Measurements from ENCODE around the gene CWF19L1. TPM values are rescaled to one million over a fixed set of nuclear protein-coding genes. Genes with fewer than 3 reads are reported as not detected.
"Not testable (repeated sequence)": the region's sequence is repeated elsewhere in the genome, so short reads cannot be mapped to it uniquely, and the experiment has no call there.

Gene CWF19L1
- total and polyA plus RNA-seq, 7 donors, result 13.8 to 23.4 (median 15.3) TPM

GRCh38 chr10:100287756-100288155 lies 20.3 kb upstream of the CWF19L1 start:
- intact Hi-C loops (cut with DNase I), result loop anchor here (2.0 to 5.0 kb wide), 3 partner anchors 21 to 85 kb away; partner anchors contain the start of genes CHUK and CWF19L1
- 97 to 98% methylated on average over 6 of the region's 6 CpGs for WGBS, 2 donors
- no peaks in the 10 kb centered on the region for H3K36me3 ChIP-seq
- no peak for DNase-seq
- H3K9me3 ChIP-seq, result no peaks in the 10 kb centered on the region
- TF ChIP-seq CTCF (IDR thresholded peaks at IDR 0.05) (no peak), POLR2AphosphoS5 (IDR thresholded peaks at IDR 0.05) (no peak), EP300 (IDR thresholded peaks at IDR 0.05) (no peak), POLR2A (IDR thresholded peaks at IDR 0.05) (no peak)
- H3K4me1 ChIP-seq, result peaks cover 0 to 36% (median 27%) of the 10 kb centered on the region in 4 donors
- no peak overlapping the region for H3K4me3 ChIP-seq
- no peak overlapping the region for H3K27ac ChIP-seq
- no peaks in the 10 kb centered on the region for H3K27me3 ChIP-seq

- H3K27ac ChIP-seq, result peak within 1 kb of the TSS; percentile 86 to 99 (median 96)
- no peaks in the 10 kb centered on the region for H3K27me3 ChIP-seq
- DNase-seq, result peak; percentile 94
- peaks cover 0 to 5% (median 0%) of the 10 kb centered on the region in 4 donors for H3K36me3 ChIP-seq
- H3K4me3 ChIP-seq, result peak within 1 kb of the TSS; percentile 60 to 94 (median 84)
- WGBS, 2 donors, result 2% methylated on average over 63 of the region's 63 CpGs
- no peak for TF ChIP-seq EP300 (IDR thresholded peaks at IDR 0.05)
- TF ChIP-seq POLR2AphosphoS5 (IDR thresholded peaks at IDR 0.05), result peak; percentile 87 to 93 (median 90)
- no peak for TF ChIP-seq CTCF (IDR thresholded peaks at IDR 0.05)
- peak; percentile 76 to 82 for TF ChIP-seq POLR2A (IDR thresholded peaks at IDR 0.05)
- peaks cover 0 to 38% (median 27%) of the 10 kb centered on the region in 4 donors for H3K4me1 ChIP-seq
- H3K9me3 ChIP-seq, result no peaks in the 10 kb centered on the region
- intact Hi-C loops (cut with DNase I), result loop anchor here (2.0 to 5.0 kb wide), 3 partner anchors 20 to 86 kb away; partner anchors contain the start of genes CHUK and CWF19L1
Measured at GRCh38 chr10:100286051-100287033, 18.9 kb upstream of the CWF19L1 start, which contains the start of gene BLOC1S2. BLOC1S2 (minus strand) TSS chr10:100286680; CDS start chr10:100286659, 21 bp downstream.

GRCh38 chr10:100285326-100285725 lies 17.9 kb upstream of the CWF19L1 start:
- peaks cover 0 to 15% (median under 1%) of the 10 kb centered on the region in 4 donors for H3K36me3 ChIP-seq
- peak overlapping the region in 3 of 4 donors; percentile 60 to 94 (median 91) for H3K4me3 ChIP-seq
- H3K27ac ChIP-seq, result peak overlapping the region; percentile 86 to 99 (median 96)
- H3K9me3 ChIP-seq, H3K27me3 ChIP-seq, DNase-seq: not testable (repeated sequence)
- WGBS, 2 donors, result 88 to 90% methylated on average over 12 of the region's 12 CpGs
- intact Hi-C loops (cut with DNase I), result loop anchor here (5.0 kb wide), 2 partner anchors 58 to 87 kb away; partner anchors contain the start of gene CHUK
- peaks cover 0 to 38% (median 27%) of the 10 kb centered on the region in 4 donors for H3K4me1 ChIP-seq

DNA sequence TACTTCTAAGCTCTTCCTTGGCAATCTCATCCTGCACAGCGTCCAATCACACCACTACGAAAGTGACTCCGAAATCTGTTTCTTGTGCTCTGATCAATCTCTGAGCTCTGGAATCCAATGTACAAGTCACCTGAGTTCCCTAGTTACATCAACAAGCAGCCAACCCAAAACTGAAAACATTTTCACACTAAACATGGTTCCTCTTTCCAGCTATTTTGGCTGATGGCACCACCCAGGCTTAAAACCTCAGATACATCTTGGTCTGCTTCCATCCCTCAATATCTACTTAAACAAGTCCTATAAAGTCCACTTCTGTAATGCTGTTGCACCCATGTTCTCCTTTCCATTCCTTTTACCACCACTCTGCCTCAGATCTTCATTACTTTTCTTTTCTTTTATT lies 15.5 kb upstream of the CWF19L1 start:
- 95 to 96% methylated on average over 3 of the region's 3 CpGs for WGBS, 2 donors
- Histone ChIP-seq H3K4me1 (peaks cover 0 to 38% (median 27%) of the 10 kb centered on the region in 4 donors), H3K9me3 (no peaks in the 10 kb centered on the region), H3K27me3 (no peaks in the 10 kb centered on the region), H3K36me3 (peaks cover 0 to 33% (median 10%) of the 10 kb centered on the region in 4 donors), H3K4me3 (no peak overlapping the region), H3K27ac (no peak overlapping the region)
- no peak for TF ChIP-seq POLR2AphosphoS5 (IDR thresholded peaks at IDR 0.05)
- no peak for TF ChIP-seq POLR2A (IDR thresholded peaks at IDR 0.05)
- no peak for TF ChIP-seq CTCF (IDR thresholded peaks at IDR 0.05)
- TF ChIP-seq EP300 (IDR thresholded peaks at IDR 0.05), result no peak
- intact Hi-C loops (cut with DNase I), result no loop called here
- DNase-seq, result no peak

DNA sequence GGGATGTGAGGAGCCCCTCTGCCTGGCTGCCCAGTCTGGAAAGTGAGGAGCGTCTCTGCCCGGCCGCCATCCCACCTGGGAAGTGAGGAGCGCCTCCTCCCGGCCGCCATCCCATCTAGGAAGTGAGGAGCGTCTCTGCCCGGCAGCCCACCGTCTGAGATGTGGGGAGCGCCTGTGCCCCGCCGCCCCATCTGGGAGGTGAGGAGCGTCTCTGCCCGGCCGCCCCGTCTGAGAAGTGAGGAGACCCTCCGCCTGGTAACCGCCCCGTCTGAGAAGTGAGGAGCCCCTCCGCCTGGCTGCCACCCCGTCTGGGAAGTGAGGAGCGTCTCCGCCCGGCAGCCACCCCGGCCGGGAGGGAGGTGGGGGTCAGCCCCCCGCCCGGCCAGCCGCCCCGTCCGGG lies 9.5 kb upstream of the CWF19L1 start:
- peaks cover 0 to 47% (median 16%) of the 10 kb centered on the region in 4 donors for H3K36me3 ChIP-seq
- H3K4me3 ChIP-seq; H3K27ac ChIP-seq; intact Hi-C loops (cut with DNase I); H3K27me3 ChIP-seq; H3K9me3 ChIP-seq; H3K4me1 ChIP-seq; DNase-seq: not testable (repeated sequence)
- 91% methylated on average over 23 to 24 of the region's 31 CpGs for WGBS, 2 donors

All from sigmoid colon (tissue), 7 donors.